IgD-negative memory B cell (primary cell): ENCODE results near the gene CFAP251. TPM values are rescaled to one million over a fixed set of nuclear protein-coding genes. Genes with fewer than 3 reads are reported as not detected.
"Not testable (repeated sequence)": the region's sequence is repeated elsewhere in the genome, so short reads cannot be mapped to it uniquely, and the experiment has no call there.

Source experiments
- H3K27ac Mint-ChIP-seq, 3 donors: one replicate each; pipeline ENCODE4 v1.8.0; 2020 to 2022; ENCODE audit warnings: mild to moderate bottlenecking in 3 of 3, mixed read lengths in 3 of 3, moderate library complexity in 1 of 3
- H3K27me3 Mint-ChIP-seq: one replicate; pipeline ENCODE4 v1.8.0; 2021; ENCODE audit warnings: mixed read lengths
- H3K36me3 Mint-ChIP-seq: one replicate; pipeline ENCODE4 v1.8.0; 2020; ENCODE audit warnings: mild to moderate bottlenecking, mixed read lengths
- H3K4me1 Mint-ChIP-seq, 3 donors: one replicate each; pipeline ENCODE4 v1.8.0; 2020 to 2022; ENCODE audit warnings: mixed read lengths in 3 of 3, mild to moderate bottlenecking in 1 of 3
- H3K4me3 Mint-ChIP-seq, 4 donors: one replicate each; pipeline ENCODE4 v1.8.0; 2020 to 2022; ENCODE audit warnings: mild to moderate bottlenecking in 4 of 4, mixed read lengths in 4 of 4, moderate library complexity in 3 of 4
- H3K9me3 Mint-ChIP-seq, 3 donors: one replicate each; pipeline ENCODE4 v1.8.0; 2020 to 2021; ENCODE audit warnings: mixed read lengths in 3 of 3, mild to moderate bottlenecking in 1 of 3
- polyA plus RNA-seq: library from polyadenylated mRNA; unstranded; fragments of 300-500 nt; fragmentation: Illumina TruSeq; gene quantifications from one replicate; pipeline ENCODE4 v1.2.3, GENCODE V29; 2021

Gene CFAP251, protein sequence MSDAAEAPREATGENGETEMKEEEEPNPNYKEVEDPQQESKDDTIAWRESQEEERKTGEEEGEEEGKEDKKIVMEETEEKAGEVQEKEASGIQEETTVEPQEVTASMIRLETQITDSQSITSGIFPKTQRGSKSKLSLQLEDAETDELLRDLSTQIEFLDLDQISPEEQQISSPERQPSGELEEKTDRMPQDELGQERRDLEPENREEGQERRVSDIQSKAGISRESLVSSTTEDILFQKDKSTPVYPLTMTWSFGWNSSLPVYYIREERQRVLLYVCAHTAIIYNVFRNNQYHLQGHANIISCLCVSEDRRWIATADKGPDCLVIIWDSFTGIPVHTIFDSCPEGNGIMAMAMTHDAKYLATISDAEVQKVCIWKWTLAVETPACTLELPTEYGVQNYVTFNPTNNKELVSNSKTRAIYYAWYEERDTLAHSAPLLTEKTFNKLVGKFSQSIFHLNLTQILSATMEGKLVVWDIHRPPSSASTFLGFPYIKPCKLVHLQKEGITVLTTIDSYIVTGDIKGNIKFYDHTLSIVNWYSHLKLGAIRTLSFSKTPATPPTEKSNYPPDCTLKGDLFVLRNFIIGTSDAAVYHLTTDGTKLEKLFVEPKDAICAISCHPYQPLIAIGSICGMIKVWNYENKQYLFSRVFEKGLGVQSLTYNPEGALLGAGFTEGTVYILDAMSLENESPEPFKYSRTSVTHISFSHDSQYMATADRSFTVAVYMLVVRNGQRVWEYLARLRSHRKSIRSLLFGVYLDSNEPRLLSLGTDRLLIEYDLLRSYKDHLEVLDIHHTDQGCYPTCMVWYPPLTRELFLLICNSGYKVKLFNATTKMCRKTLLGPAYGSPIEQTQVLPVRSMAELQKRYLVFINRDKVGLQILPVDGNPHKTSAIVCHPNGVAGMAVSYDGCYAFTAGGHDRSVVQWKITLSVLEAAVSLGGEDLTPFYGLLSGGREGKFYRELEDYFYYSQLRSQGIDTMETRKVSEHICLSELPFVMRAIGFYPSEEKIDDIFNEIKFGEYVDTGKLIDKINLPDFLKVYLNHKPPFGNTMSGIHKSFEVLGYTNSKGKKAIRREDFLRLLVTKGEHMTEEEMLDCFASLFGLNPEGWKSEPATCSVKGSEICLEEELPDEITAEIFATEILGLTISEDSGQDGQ
- not detected for polyA plus RNA-seq

DNA sequence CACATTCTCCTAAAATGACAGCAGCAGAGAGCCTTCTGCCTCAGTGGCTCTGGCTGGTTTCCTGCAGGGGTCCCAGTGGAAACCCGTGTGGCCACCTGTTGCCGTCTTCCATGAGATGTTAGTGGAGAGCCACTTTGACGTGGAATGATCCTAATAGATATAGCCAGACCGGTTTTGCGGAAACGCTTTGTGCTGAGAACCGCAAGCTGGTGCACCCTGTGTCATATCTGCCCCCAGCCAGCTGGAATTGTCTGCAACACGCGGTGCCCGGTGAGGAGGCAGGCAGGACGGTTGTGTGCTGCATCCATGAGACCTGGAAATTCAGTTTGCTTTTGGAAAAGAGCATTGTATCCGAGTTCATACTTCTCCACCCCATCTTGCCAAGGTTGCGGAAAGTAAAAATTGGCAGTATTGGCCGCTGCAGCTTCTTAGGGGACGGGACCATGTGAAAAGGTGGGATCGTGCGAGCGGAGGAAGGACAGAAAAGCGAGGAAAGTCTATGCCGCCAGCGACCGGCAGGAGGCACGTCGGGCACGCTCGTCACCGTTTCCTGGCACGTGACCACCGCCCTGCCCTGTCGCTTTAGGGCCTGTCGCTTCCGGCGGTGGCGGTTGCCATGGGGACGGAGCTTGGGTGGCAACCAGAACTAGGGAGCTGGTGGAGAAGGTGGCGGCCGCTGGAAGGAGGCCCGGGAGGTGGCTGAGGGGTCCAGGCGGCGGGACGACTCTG lies at the start of gene CFAP251:
Gene CFAP251, plus strand, starts transcription at position 643 of the 729 bp plus-strand sequence. CDS start 2,714 bp downstream, outside the sequence.
- H3K4me1 Mint-ChIP-seq = peaks cover 5 to 12% (median 9%) of the 10 kb centered on the region in 3 donors
- H3K27ac Mint-ChIP-seq = peak within 1 kb of the TSS; percentile 53 to 95 (median 95)
- peaks cover 2% of the 10 kb centered on the region for H3K36me3 Mint-ChIP-seq
- peak within 1 kb of the TSS; percentile 26 to 92 (median 89) for H3K4me3 Mint-ChIP-seq
- no peaks in the 10 kb centered on the region for H3K27me3 Mint-ChIP-seq
- H3K9me3 Mint-ChIP-seq = no peaks in the 10 kb centered on the region

DNA sequence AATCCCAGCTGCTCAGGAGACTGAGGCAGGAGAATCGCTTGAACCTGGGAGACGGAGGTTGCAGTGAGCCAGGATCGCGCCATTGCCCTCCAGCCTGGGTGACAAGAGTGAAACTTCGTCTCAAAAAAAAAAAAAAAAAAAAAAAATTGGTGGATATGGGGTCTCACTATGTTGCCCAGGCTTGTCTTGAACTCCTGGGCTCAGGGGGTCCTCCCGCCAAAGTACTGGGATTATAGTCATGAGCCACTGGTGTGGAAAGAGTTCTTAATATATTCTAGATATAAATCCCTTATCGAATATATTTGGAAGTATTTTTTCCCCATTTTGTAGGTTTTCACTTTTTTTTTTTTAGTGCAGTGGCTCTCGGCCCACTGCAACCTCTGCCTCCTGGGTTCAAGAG lies 49.2 kb upstream of the CFAP251 start:
- H3K36me3 Mint-ChIP-seq, H3K9me3 Mint-ChIP-seq, H3K4me1 Mint-ChIP-seq, H3K27me3 Mint-ChIP-seq, H3K4me3 Mint-ChIP-seq, H3K27ac Mint-ChIP-seq: not testable (repeated sequence)

DNA sequence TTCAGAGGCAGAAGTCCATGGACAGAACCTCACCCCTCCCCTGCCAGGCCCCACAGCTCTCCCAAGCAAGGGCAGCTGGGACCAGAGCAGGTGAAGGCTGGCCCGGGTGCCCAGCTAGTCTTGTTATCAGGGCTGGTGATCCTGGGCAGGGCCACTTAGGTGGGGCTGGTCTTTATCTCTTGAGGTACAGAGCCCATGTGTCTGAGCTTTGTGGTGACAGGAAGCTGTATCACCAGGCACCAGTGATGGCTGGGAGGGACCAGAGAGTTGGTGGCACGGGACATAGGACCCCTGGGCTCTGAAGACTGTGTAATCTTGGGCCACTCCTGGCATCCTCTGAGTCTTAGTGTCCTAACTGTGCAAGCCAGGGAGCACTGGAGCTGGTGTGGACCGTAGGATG lies 46.9 kb upstream of the CFAP251 start:
- Mint-ChIP-seq H3K4me1 (peaks cover 0 to 1% (median 0%) of the 10 kb centered on the region in 3 donors), H3K27ac (no peak overlapping the region), H3K4me3 (no peak overlapping the region), H3K36me3 (peaks cover 3% of the 10 kb centered on the region), H3K9me3 (no peaks in the 10 kb centered on the region), H3K27me3 (peaks cover 1% of the 10 kb centered on the region)

DNA sequence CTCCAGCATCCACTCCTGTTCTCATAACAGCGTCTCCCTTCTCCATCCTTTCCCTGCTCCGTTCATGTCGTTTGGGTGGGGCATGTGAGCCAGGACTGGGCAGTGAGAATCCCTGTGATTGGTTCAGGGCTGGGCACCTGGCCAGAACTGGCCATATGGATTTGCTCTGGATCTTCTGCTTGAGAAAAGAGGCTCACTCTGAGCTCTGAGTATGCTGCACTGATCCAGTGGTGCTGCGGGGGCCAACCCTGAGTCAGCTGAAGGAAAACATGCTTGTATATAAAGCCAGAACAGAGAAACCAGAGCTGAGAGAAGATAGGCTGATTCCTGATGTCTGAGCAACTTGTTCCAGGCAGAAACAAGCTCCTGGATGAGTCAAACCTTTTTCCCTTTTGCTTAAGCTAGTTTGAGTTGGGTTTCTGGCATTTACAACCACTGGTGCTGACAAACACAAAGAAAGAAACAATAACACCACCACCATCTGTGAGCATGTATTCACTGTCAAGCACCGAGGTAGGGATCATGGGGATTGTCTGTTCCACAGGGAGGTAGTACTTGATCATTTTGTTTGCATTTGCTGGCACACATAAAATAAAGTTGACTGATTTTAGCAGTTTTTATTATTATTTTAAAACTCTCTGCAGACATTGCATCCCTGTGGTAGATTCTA lies 45.7 kb upstream of the CFAP251 start:
- H3K27ac Mint-ChIP-seq = no peak overlapping the region
- H3K27me3 Mint-ChIP-seq = peaks cover 1% of the 10 kb centered on the region
- H3K4me3 Mint-ChIP-seq = no peak overlapping the region
- peaks cover 0 to 1% (median 0%) of the 10 kb centered on the region in 3 donors for H3K4me1 Mint-ChIP-seq
- H3K36me3 Mint-ChIP-seq = peaks cover 1% of the 10 kb centered on the region
- no peaks in the 10 kb centered on the region for H3K9me3 Mint-ChIP-seq

DNA sequence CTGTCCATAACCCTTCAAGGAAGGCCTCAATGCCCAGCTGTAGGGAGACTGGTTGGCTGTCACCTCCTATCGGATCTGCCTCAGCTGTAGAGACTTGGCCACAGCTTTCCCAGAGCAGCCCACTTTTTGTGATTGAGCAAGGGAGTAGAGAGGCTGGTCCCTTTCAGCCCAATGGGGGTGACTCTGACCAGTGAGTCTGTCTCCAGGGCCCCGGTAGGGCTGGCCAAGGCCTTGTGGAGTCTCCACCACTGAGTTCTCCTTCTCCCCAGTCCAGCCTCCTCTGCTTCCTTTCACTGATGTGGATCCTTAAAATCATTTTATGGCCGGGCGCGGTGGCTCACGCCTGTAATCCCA lies 45.2 kb upstream of the CFAP251 start:
- no peaks in the 10 kb centered on the region for H3K9me3 Mint-ChIP-seq
- no peak overlapping the region for H3K27ac Mint-ChIP-seq
- peaks cover 1% of the 10 kb centered on the region for H3K27me3 Mint-ChIP-seq
- H3K36me3 Mint-ChIP-seq = peaks cover 1% of the 10 kb centered on the region
- H3K4me1 Mint-ChIP-seq = peaks cover 0 to 1% (median 0%) of the 10 kb centered on the region in 3 donors
- no peak overlapping the region for H3K4me3 Mint-ChIP-seq

DNA sequence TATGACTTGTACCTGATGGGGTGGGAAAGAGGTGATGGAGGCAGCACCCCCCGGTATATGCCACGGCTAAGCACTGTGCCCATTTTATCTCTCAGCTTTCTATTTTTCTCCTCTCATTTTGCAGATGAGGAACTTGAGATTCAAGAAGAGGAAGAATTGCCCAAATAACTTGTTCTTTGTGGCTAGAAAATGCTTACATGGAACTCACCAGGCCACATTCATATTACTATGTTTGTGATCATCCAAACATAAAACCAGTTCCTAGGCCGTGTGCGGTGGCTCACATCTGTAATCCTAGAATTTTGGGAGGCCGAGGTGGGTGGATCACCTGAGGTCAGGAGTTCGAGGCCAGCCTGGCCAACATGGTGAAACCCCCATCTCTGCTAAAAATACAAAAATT lies 44.3 kb upstream of the CFAP251 start:
- H3K4me3 Mint-ChIP-seq = no peak overlapping the region

DNA sequence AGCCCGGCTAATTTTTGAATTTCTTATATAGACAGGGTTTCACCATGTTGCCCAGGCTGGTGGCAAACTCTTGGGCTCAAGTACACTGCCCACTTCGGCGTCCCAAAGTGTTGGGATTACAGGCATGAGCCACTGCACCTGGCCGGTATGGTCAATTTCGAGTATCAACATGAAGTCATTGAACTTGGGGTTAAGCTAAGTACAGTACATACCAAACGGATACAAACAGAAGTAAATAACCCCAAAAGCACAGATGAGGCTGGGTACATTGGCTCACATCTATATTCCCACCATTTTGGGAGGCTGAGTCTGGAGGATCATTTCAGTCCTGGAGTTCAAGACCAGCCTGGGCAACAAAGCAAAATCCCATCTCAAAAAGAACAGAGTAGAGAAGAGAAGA lies 42.8 kb upstream of the CFAP251 start:
- Mint-ChIP-seq H3K4me3 (no peak overlapping the region), H3K4me1 (no peaks in the 10 kb centered on the region)

More for the DNA sequence above, 44.3 kb upstream of the CFAP251 start:
- Mint-ChIP-seq H3K27ac (no peak overlapping the region), H3K9me3 (no peaks in the 10 kb centered on the region), H3K27me3 (peaks cover 1% of the 10 kb centered on the region), H3K4me1 (no peaks in the 10 kb centered on the region), H3K36me3 (peaks cover 1% of the 10 kb centered on the region)

DNA sequence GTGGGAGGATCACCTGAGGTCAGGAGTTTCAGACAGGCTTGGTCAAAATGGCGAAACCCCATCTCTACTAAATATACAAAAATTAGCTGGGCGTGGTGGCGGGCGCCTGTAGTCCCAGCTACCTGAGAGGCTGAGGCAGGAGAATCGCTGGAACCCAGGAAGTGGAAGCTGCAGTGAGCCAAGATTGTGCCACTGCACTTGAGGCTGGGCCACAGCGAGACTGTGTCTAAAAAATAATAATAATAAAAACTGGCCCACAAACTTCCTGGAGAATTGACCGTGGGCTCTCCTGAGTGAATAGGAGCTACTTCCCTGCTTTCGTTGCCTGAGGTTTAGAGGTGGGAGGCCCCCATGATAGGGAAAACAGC lies 42.3 kb upstream of the CFAP251 start:
- H3K36me3 Mint-ChIP-seq, H3K9me3 Mint-ChIP-seq, H3K27me3 Mint-ChIP-seq, H3K4me3 Mint-ChIP-seq, H3K27ac Mint-ChIP-seq, H3K4me1 Mint-ChIP-seq: not testable (repeated sequence)

More for the DNA sequence above, 42.8 kb upstream of the CFAP251 start:
- Mint-ChIP-seq H3K9me3 (no peaks in the 10 kb centered on the region), H3K36me3 (peaks cover 1% of the 10 kb centered on the region), H3K27me3 (peaks cover 1% of the 10 kb centered on the region), H3K27ac (no peak overlapping the region)

DNA sequence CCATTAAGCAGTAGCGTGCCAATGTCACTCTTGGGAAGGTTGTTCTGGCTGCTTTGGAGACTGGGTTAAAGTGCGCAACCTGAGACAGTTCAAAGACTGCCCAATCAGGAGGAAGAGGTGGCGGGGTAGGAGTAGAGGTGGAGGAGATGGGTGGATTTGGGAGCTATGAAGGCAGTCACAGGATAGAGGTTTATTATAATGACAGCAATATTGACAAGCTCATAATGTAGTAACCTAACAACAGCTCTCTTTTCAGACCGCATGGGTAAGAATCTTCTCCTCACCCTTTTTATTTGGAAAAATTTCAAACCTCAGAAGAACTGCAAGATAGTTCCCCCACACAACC lies 35.1 kb upstream of the CFAP251 start:
- Mint-ChIP-seq H3K9me3 (no peaks in the 10 kb centered on the region), H3K4me3 (no peak overlapping the region), H3K27me3 (no peaks in the 10 kb centered on the region), H3K27ac (peak overlapping the region in 1 of 3 donors; percentile 60), H3K36me3 (no peaks in the 10 kb centered on the region), H3K4me1 (peaks cover 1 to 3% (median 2%) of the 10 kb centered on the region in 3 donors)

DNA sequence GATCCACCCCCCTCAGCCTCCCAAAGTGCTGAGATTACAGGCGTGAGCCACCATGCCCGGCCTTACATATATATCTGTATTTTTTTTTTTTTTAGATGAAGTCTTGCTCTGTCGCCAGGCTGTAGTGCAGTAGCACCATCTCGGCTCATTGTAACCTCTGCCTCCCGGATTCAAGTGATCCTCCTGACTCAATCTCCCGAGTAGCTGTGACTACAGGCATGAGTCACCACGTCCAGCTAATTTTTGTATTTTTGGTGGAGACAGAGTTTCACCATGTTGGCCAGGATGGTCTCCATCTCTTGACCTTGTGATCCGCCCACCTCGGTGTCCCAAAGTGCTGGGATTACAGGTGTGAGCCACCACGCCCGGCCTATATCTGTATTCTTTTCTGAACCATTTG lies 33.3 kb upstream of the CFAP251 start:
- H3K9me3 Mint-ChIP-seq, H3K27me3 Mint-ChIP-seq, H3K27ac Mint-ChIP-seq, H3K4me3 Mint-ChIP-seq, H3K36me3 Mint-ChIP-seq: not testable (repeated sequence)
- H3K4me1 Mint-ChIP-seq = peaks cover 13 to 17% (median 15%) of the 10 kb centered on the region in 3 donors

DNA sequence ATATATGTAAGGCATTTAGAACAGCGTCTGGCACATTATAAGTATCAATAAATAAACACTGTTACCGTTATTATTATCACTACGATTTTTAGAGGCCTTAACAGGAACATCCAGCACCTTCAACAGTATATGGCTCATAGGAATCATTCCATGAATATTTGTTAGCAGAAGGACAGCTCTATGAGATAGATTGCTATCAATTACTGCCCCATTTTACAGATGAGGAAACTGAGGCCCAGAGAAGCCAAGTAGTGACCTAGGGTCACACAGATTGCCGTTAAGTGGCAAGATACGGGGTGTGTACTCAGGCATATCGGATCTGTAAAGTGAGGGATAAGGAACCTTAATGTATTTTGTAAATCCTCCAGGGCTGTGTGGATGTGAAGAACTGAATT lies 30.3 kb upstream of the CFAP251 start:
- H3K4me3 Mint-ChIP-seq = peak overlapping the region; percentile 97 to 100 (median 99)
- no peaks in the 10 kb centered on the region for H3K9me3 Mint-ChIP-seq

DNA sequence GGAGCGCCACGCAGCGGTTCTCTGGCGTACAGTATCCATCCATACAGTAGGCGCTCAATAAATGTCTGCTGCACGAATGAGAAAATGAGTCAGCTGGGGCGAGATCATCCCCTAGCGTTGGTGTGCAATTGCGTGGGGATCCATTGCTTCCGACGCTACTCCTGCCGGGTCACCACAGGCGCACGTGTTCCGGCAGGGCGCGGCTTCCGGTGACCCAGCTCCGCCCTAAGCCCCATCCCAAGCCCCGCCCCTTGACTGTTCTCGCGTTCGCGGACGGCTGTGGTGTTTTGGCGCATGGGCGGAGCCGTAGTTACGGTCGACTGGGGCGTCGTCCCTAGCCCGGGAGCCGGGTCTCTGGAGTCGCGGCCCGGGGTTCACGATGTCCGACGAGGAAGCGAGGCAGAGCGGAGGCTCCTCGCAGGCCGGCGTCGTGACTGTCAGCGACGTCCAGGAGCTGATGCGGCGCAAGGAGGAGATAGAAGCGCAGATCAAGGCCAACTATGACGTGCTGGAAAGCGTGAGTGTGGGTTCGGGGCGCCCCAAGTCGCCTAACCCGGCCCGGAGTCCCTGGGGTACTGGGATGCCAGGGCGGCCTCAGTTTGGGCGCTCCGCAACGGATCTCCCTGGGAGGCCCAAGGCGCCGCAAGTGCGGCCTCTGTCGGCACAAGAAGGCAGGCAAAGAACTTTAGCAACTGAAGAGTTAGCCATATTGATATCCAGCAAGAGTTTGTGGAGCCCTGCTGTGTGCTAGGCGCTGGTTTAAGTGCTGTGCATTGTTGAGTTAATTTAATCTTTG lies 29.7 kb upstream of the CFAP251 start, which contains the start of gene PSMD9:
Gene PSMD9, plus strand, starts transcription at position 313 of the 796 bp plus-strand sequence. Its CDS starts 67 bp downstream, at position 380.
- H3K4me1 Mint-ChIP-seq = peaks cover 17 to 23% (median 20%) of the 10 kb centered on the region in 3 donors
- H3K9me3 Mint-ChIP-seq = no peaks in the 10 kb centered on the region
- no peaks in the 10 kb centered on the region for H3K27me3 Mint-ChIP-seq
- peak within 1 kb of the TSS; percentile 97 to 99 (median 97) for H3K27ac Mint-ChIP-seq
- H3K36me3 Mint-ChIP-seq = no peaks in the 10 kb centered on the region
- peak within 1 kb of the TSS; percentile 97 to 100 (median 99) for H3K4me3 Mint-ChIP-seq

More for the DNA sequence above, 30.3 kb upstream of the CFAP251 start:
- H3K27me3 Mint-ChIP-seq = no peaks in the 10 kb centered on the region
- H3K4me1 Mint-ChIP-seq = peaks cover 17 to 20% (median 20%) of the 10 kb centered on the region in 3 donors
- peak overlapping the region; percentile 97 to 99 (median 97) for H3K27ac Mint-ChIP-seq
- H3K36me3 Mint-ChIP-seq = no peaks in the 10 kb centered on the region

DNA sequence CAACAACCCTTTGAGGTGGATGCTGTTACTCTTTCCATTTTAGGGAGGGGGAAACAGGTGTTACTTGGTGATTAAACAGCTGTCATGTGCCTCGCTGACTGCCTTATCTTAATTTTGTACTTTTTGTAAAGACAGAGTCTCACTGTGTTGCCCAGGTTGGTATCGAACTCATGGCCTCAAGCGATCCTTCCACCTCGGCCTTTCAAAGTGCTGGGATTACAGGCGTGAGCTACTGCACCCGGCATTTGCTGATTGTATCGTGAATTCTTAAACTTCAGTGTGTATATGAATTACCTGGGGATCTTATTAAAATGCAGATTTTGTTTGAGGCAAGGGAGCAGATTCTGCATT lies 29.1 kb upstream of the CFAP251 start:
- Mint-ChIP-seq H3K36me3 (no peaks in the 10 kb centered on the region), H3K27ac (peak overlapping the region; percentile 97 to 99 (median 97)), H3K4me3 (peak overlapping the region; percentile 97 to 100 (median 99)), H3K27me3 (no peaks in the 10 kb centered on the region), H3K9me3 (no peaks in the 10 kb centered on the region), H3K4me1 (peaks cover 17 to 24% (median 20%) of the 10 kb centered on the region in 3 donors)
